H1 (cell line): ENCODE data around the gene ALDH4A1.

Source experiments
- CREB1 ChIP-seq: IDR thresholded peaks from 2 replicates; pipeline ENCODE4 v1.6.1; 2012; ENCODE audit warnings: inconsistent platforms
- CTCF ChIP-seq, 3 experiments: IDR thresholded peaks; 1 replicate in 2 of 3; 2 replicates in 1 of 3; pipeline versions ENCODE4 v1.5.1 to v1.6.1; 2011; ENCODE audit warnings: low read length in 3 of 3, mild to moderate bottlenecking in 3 of 3, inconsistent platforms in 2 of 3, low read depth in 1 of 3, moderate library complexity in 1 of 3; ENCODE audit not compliant: insufficient read depth in 1 of 3; ENCODE audit errors: control extremely low read depth in 1 of 3
- HDAC6 ChIP-seq: IDR thresholded peaks from one replicate; pipeline ENCODE4 v1.7.1; 2012; ENCODE audit warnings: low read depth, mild to moderate bottlenecking, inconsistent platforms, low read length, moderate library complexity
- KDM1A ChIP-seq: fragments of 200-600, 300-600 bp; sonication (generic); IDR thresholded peaks from 2 replicates; pipeline ENCODE4 v1.7.1; 2016; ENCODE audit warnings: mild to moderate bottlenecking, low read length, borderline replicate concordance
- NANOG ChIP-seq: IDR thresholded peaks from 2 replicates; pipeline ENCODE4 v1.6.1; 2011; ENCODE audit warnings: low read length, low read depth, mild to moderate bottlenecking, inconsistent platforms; ENCODE audit not compliant: insufficient read depth, poor library complexity, severe bottlenecking
- POLR2A ChIP-seq, 2 experiments: IDR thresholded peaks; 1 replicate in 1 of 2; 2 replicates in 1 of 2; pipeline ENCODE4 v1.6.1; 2011; ENCODE audit warnings: low read depth in 2 of 2, low read length in 2 of 2, mild to moderate bottlenecking in 2 of 2; ENCODE audit errors: control extremely low read depth in 1 of 2
- SIX5 ChIP-seq: IDR thresholded peaks from 2 replicates; pipeline ENCODE4 v1.6.1; 2011; ENCODE audit warnings: mild to moderate bottlenecking, low read depth, low read length
- TCF12 ChIP-seq: IDR thresholded peaks from 2 replicates; pipeline ENCODE4 v1.6.1; 2011; ENCODE audit warnings: low read depth, mild to moderate bottlenecking, low read length
- ZNF274 ChIP-seq: IDR thresholded peaks from 2 replicates; pipeline ENCODE4 v1.7.0; 2012; ENCODE audit warnings: low read length, borderline replicate concordance; ENCODE audit errors: extremely low read depth

GRCh38 chr1:18947570-18947969 lies 45.2 kb upstream of the ALDH4A1 start:
- no peak for TF ChIP-seq CTCF (IDR thresholded peaks at IDR 0.05; ENCODE audit: control extremely low read depth in 1 of 3, insufficient read depth in 1 of 3, low read depth in 1 of 3, low read length in 3 of 3)
- no peak for TF ChIP-seq SIX5
- TF ChIP-seq KDM1A = no peak
- no peak for TF ChIP-seq ZNF274
- TF ChIP-seq NANOG = no peak
- no peak for TF ChIP-seq POLR2A (IDR thresholded peaks at IDR 0.05; ENCODE audit: control extremely low read depth in 1 of 2, low read depth in 2 of 2, low read length in 2 of 2)
- TF ChIP-seq CREB1 = no peak
- TF ChIP-seq TCF12 = no peak
- no peak for TF ChIP-seq HDAC6
